HS-27A (cell line): ENCODE data around the gene A1CF.
"Not testable (repeated sequence)": the region's sequence is repeated elsewhere in the genome, so short reads cannot be mapped to it uniquely, and the experiment has no call there.

Experiments used
- DNase-seq: peaks from one replicate; pipeline ENCODE4 v3.0.0-alpha.2; 2012; ENCODE audit warnings: low read depth, missing footprints

The A1CF gene

GRCh38 chr10:50885097-50885859 lies at the start of gene A1CF:
A1CF (minus strand) TSS chr10:50885627; CDS start chr10:50859940, 25,687 bp downstream.
- DNase-seq: no peak

- DNase-seq: no peak
Observed at GRCh38 chr10:50931948-50932431, 46.6 kb upstream of the A1CF start.

GRCh38 chr10:50929670-50930069 lies 44.2 kb upstream of the A1CF start:
- DNase-seq: no peak

- DNase-seq: no peak
Observed at GRCh38 chr10:50928190-50928552, 42.7 kb upstream of the A1CF start.

GRCh38 chr10:50927522-50928189 lies 42.2 kb upstream of the A1CF start:
- DNase-seq: no peak

GRCh38 chr10:50923471-50923870 lies 38.0 kb upstream of the A1CF start:
- DNase-seq: not testable (repeated sequence)

- DNase-seq: no peak
Observed at GRCh38 chr10:50919010-50919409, 33.6 kb upstream of the A1CF start.

- no peak for DNase-seq
Observed at GRCh38 chr10:50918529-50918928, 33.1 kb upstream of the A1CF start.

- peak; percentile 12 for DNase-seq
Observed at GRCh38 chr10:50917486-50917885, 32.1 kb upstream of the A1CF start.

GRCh38 chr10:50909334-50910014 lies 24.0 kb upstream of the A1CF start:
- DNase-seq: no peak

- DNase-seq: no peak
Observed at GRCh38 chr10:50908366-50908765, 22.9 kb upstream of the A1CF start.

- DNase-seq: not testable (repeated sequence)
Observed at GRCh38 chr10:50905797-50906196, 20.4 kb upstream of the A1CF start.

- no peak for DNase-seq
Observed at GRCh38 chr10:50896721-50897120, 11.3 kb upstream of the A1CF start.

GRCh38 chr10:50894312-50894711 lies 8.9 kb upstream of the A1CF start:
- DNase-seq: no peak

- no peak for DNase-seq
Observed at GRCh38 chr10:50892467-50892866, 7.0 kb upstream of the A1CF start.

GRCh38 chr10:50884302-50884701 lies 1.1 kb downstream of the A1CF start:
- DNase-seq: no peak

GRCh38 chr10:50883629-50884028 lies 1.8 kb downstream of the A1CF start:
- no peak for DNase-seq

GRCh38 chr10:50882540-50882983 lies 2.9 kb downstream of the A1CF start:
- no peak for DNase-seq

- DNase-seq: not testable (repeated sequence)
Observed at GRCh38 chr10:50881046-50881445, 4.4 kb downstream of the A1CF start.

- DNase-seq: no peak
Observed at GRCh38 chr10:50876429-50876828, 9.0 kb downstream of the A1CF start.

- no peak for DNase-seq
Observed at GRCh38 chr10:50874723-50875122, 10.7 kb downstream of the A1CF start.

- DNase-seq: no peak
Observed at GRCh38 chr10:50866317-50866716, 19.1 kb downstream of the A1CF start.

GRCh38 chr10:50862719-50863118 lies 22.7 kb downstream of the A1CF start:
- DNase-seq: no peak
